HUDEP-2 (cell line): ENCODE results near the gene FCGR2B.
"Not testable (repeated sequence)": the region's sequence is repeated elsewhere in the genome, so short reads cannot be mapped to it uniquely, and the experiment has no call there.

ENCODE experiments used
- DNase-seq, 76 experiments: peaks; one replicate each; lab custom pipeline; 2025; ENCODE audit not compliant: unreplicated experiment in 76 of 76; lab: John Stamatoyannopoulos, UW

FCGR2B gene

GRCh38 chr1:161662684-161663339 is at the start of gene FCGR2B:
TSS of gene FCGR2B (plus strand) at chr1:161663143. CDS start at chr1:161663242, 99 bp downstream.
- DNase-seq, result not testable (repeated sequence)

GRCh38 chr1:161616417-161616816 is 46.5 kb upstream of the FCGR2B start:
- not testable (repeated sequence) for DNase-seq

- DNase-seq, result not testable (repeated sequence)
Measured at GRCh38 chr1:161618517-161618916, 44.4 kb upstream of the FCGR2B start.

GRCh38 chr1:161620399-161620798 is 42.5 kb upstream of the FCGR2B start:
- DNase-seq, result not testable (repeated sequence)

GRCh38 chr1:161621181-161622000 is 41.6 kb upstream of the FCGR2B start:
- DNase-seq, result peak in 73 of 76 experiments; percentile 26 to 92 (median 80)

GRCh38 chr1:161622054-161622453 is 40.9 kb upstream of the FCGR2B start:
- DNase-seq, result peak in 21 of 76 experiments; percentile 10 to 67 (median 25)

- DNase-seq, result peak in 46 of 76 experiments; percentile 13 to 87 (median 54)
Measured at GRCh38 chr1:161623401-161624051, 39.4 kb upstream of the FCGR2B start.

- peak in 5 of 76 experiments; percentile 5 to 17 (median 12) for DNase-seq
Measured at GRCh38 chr1:161624605-161625004, 38.3 kb upstream of the FCGR2B start.

- DNase-seq, result not testable (repeated sequence)
Measured at GRCh38 chr1:161626445-161627146, 36.3 kb upstream of the FCGR2B start.

- DNase-seq, result not testable (repeated sequence)
Measured at GRCh38 chr1:161630128-161630742, 32.7 kb upstream of the FCGR2B start.

- DNase-seq, result no peak
Measured at GRCh38 chr1:161631076-161631475, 31.9 kb upstream of the FCGR2B start, which contains the start of gene FCGR3B. TSS of gene FCGR3B (minus strand) at chr1:161631176. CDS start at chr1:161631094, 82 bp downstream.

GRCh38 chr1:161634993-161635392 is 27.9 kb upstream of the FCGR2B start:
- not testable (repeated sequence) for DNase-seq

GRCh38 chr1:161636189-161636782 is 26.7 kb upstream of the FCGR2B start:
- DNase-seq, result not testable (repeated sequence)

GRCh38 chr1:161636976-161637375 is 26.0 kb upstream of the FCGR2B start:
- not testable (repeated sequence) for DNase-seq

- DNase-seq, result peak in 1 of 76 experiments; percentile 19
Measured at GRCh38 chr1:161638251-161638993, 24.5 kb upstream of the FCGR2B start.

GRCh38 chr1:161639203-161639602 is 23.7 kb upstream of the FCGR2B start:
- DNase-seq, result peak in 27 of 76 experiments; percentile 16 to 75 (median 40)

- peak in 15 of 76 experiments; percentile 14 to 60 (median 27) for DNase-seq
Measured at GRCh38 chr1:161642697-161643096, 20.2 kb upstream of the FCGR2B start.

GRCh38 chr1:161643481-161644208 is 19.3 kb upstream of the FCGR2B start:
- DNase-seq, result not testable (repeated sequence)
